ENCODE measurements around the gene MYNN.

DNA sequence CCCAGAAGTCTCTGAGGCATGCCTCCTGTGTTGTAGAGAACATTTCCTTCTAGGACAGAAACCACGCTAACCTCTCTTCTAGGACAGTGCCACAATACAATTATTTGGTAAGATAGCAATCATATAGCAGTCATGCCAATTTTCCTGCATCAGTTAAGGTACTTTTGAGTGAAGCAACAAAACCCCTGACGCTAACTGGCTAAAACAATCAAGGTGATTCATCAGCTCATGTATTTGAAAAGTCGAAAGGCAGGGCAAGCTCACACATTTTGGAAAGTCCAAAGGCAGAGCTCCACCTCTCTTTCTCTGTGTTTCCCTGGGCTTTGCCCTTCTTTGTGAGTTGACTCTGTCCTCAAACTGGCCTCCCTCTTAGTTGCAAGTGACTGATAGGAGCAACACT, 18.5 kb upstream of the MYNN start:
- TF ChIP-seq, protein P1, sequence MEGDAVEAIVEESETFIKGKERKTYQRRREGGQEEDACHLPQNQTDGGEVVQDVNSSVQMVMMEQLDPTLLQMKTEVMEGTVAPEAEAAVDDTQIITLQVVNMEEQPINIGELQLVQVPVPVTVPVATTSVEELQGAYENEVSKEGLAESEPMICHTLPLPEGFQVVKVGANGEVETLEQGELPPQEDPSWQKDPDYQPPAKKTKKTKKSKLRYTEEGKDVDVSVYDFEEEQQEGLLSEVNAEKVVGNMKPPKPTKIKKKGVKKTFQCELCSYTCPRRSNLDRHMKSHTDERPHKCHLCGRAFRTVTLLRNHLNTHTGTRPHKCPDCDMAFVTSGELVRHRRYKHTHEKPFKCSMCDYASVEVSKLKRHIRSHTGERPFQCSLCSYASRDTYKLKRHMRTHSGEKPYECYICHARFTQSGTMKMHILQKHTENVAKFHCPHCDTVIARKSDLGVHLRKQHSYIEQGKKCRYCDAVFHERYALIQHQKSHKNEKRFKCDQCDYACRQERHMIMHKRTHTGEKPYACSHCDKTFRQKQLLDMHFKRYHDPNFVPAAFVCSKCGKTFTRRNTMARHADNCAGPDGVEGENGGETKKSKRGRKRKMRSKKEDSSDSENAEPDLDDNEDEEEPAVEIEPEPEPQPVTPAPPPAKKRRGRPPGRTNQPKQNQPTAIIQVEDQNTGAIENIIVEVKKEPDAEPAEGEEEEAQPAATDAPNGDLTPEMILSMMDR (IDR thresholded peaks at IDR 0.05 in 2 of 3, conservative IDR thresholded peaks at IDR 0.05 in 1 of 3; ENCODE audit: borderline replicate concordance in 1 of 3, insufficient read depth in 1 of 3, low read depth in 2 of 3, low read length in 2 of 3) = no peak
- no peak for TF ChIP-seq EGR1 (IDR thresholded peaks at IDR 0.05; ENCODE audit: low read depth)
- no peak for TF ChIP-seq ZFX (IDR thresholded peaks at IDR 0.05)
